ENCODE data around the gene TMPRSS13.

GRCh38 chr11:117969160-117969991 is 40.2 kb upstream of the TMPRSS13 start:
- TF ChIP-seq NFRKB (IDR thresholded peaks at IDR 0.05) (no peak), ARNT (IDR thresholded peaks at IDR 0.05) (no peak), FOXK2 (IDR thresholded peaks at IDR 0.05) (no peak), PKNOX1 (IDR thresholded peaks at IDR 0.05) (no peak), BHLHE40 (IDR thresholded peaks at IDR 0.05; ENCODE audit: borderline replicate concordance) (no peak), HDGF (IDR thresholded peaks at IDR 0.05; ENCODE audit: borderline replicate concordance) (no peak), FOXM1 (IDR thresholded peaks at IDR 0.05; ENCODE audit: borderline replicate concordance) (no peak), ELF4 (IDR thresholded peaks at IDR 0.05) (no peak), SUZ12 (IDR thresholded peaks at IDR 0.05) (no peak), TARDBP (IDR thresholded peaks at IDR 0.05) (no peak), SP1 (IDR thresholded peaks at IDR 0.05) (no peak), LEF1 (IDR thresholded peaks at IDR 0.05; ENCODE audit: borderline replicate concordance) (no peak), FOXA1 (IDR thresholded peaks at IDR 0.05) (no peak), ZNF384 (IDR thresholded peaks at IDR 0.05) (no peak)

Data from HEK293T (cell line).